GM21529 (cell line): ENCODE data around the gene TRIM71.
"Not testable (repeated sequence)": the region's sequence is repeated elsewhere in the genome, so short reads cannot be mapped to it uniquely, and the experiment has no call there.

Experiments used
- ATAC-seq: cut with Tn5 transposase; IDR thresholded peaks from one replicate; pipeline ENCODE4 v1.9.1; 2021; ENCODE audit not compliant: unreplicated experiment

The TRIM71 gene

DNA sequence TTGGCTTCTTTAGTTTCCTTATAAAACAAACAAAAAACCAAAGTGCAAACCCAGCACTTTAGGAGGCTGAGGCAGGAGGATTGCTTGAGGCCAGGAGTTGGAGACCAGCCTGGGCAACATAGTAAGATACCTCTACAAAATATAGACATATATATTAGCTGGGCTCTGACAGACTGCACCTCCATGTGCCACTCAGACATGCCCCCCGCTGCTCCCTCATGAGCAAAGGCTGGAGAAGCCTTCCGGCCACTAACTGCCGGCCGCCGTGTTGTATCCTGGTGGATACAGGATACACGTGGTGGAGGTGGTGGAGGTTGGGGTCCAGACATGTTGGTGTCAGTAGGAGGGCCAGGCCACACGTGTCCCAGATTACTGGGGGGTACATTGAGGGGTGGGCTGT is 104.3 kb downstream of the TRIM71 start:
- no peak for ATAC-seq

DNA sequence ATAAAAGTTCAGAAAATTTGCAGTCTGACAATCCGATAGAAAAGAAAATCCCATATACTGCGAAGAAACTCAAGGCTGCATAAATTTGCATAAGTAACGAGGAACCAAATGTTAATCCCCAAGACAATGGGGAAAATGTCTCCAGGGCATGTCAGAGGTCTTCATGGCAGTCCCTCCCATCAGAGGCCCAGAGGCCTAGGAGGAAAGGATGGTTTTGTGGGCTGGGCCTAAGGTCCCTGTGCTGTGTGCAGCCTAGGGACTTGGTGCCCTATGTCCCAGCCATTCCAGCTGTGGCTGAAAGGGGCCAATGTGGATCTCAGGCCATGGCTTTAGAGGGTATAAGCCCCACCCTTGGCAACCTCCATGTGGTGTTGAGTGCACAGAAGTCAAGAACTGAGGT is 112.4 kb downstream of the TRIM71 start:
- no peak for ATAC-seq

DNA sequence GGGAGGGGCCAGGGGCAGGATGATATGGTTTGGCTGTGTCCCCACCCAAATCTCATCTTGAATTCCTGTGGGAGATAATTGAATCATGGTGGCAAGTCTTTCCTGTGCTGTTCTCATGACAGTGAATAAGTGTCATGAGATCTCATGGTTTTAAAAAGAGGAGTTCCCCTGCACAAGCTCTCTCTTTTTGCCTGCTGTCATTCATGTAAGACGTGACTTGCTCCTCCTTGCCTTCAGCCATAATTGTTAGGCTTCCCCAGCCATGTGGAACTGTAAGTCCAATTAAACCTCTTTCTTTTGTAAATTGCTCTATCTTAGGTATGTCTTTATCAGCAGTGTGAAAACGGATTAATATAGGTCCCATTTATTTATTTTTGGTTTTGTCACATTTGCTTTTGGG is 113.5 kb downstream of the TRIM71 start:
- not testable (repeated sequence) for ATAC-seq

DNA sequence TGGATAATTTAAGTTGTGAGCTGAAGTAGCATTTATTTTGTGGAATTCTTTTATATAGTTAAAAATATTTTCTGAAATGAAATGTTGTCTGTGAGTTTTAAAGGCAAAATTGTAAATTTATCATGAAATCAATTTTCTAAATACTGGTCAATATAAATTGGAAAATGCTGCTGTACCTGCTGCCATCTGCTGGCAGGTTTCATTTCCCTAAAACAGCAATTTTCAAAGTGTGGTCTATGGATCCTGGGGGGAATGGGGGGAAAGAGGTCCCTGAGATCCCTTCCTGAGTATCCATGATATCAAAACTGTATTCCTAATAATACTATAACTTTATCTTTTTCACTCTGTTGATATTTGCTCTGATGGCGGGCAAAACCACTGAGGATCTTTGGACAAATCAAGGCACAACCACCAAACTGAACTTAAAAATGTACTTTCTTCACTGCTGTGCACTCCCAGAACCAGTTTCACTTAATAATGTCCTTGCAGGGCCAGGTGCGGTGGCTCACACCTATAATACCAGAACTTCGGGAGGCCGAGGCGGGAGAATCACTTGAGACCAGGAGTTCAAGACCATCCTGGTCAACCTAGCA is 116.4 kb downstream of the TRIM71 start:
- no peak for ATAC-seq

DNA sequence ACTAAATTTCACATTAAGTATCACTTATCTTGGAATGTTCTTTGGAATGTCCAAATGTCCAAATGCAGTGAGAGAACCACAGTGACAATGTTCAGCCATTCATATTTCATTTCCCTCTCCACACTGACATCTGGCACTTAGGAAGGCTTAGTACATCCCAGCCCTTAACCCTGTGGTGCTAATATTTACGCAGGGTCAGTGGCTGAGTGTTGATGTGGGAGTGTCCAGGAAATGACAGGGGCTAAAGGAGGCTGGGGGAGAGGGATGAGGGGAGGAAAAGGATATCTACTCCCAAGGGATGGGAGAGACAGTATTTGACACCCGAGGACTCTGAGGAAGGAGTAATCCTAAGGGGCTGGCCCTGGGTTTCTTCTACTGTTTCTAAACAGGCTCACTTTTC is 119.5 kb downstream of the TRIM71 start:
- no peak for ATAC-seq

DNA sequence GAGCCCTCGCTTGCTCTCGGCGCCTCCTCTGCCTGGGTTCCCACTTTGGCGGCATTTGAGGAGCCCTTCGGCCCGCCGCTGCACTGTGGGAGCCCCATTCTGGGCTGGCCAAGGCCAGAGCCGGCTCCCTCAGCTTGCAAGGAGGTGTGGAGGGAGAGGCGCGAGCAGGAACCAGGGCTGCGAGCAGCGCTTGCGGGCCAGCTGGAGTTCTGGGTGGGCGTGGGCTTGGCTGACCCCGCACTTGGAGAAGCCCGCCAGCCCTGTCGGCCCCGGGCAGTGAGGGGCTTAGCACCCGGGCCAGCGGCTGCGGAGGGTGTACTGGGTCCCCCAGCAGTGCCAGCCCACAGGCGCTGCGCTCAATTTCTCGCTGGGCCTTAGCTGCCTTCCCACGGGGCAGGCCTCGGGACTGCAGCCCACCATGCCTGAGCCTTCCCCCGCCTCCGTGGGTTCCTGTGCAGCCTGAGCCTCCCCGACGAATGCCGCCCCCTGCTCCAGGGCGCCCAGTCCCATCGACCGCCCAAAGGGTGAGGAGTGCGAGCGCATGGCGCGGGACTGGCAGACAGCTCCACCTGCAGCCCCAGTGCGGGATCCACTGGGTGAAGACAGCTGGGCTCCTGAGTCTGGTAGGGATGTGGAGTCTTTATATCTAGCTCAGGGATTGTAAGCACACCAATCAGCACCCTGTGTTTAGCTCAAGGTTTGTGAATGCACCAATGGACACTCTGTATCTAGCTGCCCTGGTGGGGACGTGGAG is 121.9 kb downstream of the TRIM71 start:
- ATAC-seq = not testable (repeated sequence)

DNA sequence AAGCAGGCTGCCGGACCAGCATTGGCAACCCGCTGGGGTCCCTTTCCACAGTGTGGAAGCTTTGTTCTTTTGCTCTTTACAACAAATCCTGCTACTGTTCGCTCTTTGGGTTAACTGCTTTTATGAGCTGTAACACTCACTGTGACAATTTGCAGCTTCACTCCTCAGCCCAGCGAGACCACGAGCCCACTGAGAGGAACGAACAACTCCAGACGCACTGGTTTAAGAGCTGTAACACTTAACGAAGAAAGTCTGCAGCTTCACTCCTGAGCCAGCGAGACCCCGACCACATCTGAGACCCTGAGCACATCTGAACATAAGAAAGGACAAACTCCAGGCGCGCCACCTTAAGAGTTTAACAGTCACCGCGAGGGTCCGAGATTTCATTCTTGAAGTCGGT is 122.9 kb downstream of the TRIM71 start:
- ATAC-seq = no peak

DNA sequence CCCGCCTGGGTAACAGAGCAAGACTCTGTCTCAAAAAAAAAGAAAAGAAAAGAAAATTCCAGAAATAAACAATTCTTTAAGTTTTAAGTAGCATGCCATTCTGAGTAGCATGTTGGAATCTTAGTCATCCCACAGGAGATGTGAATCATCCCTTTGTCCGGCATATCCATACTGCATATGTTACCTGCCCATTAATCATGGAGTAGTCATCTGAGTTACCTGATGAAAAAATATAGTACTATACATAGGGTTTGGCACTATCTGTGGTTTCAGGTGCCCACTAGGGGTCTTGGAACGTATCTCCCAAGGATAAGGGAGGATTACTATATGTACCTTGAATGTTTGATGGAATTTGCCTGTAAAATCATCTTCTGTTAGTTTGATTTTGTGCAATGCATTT is 127.3 kb downstream of the TRIM71 start:
- no peak for ATAC-seq

DNA sequence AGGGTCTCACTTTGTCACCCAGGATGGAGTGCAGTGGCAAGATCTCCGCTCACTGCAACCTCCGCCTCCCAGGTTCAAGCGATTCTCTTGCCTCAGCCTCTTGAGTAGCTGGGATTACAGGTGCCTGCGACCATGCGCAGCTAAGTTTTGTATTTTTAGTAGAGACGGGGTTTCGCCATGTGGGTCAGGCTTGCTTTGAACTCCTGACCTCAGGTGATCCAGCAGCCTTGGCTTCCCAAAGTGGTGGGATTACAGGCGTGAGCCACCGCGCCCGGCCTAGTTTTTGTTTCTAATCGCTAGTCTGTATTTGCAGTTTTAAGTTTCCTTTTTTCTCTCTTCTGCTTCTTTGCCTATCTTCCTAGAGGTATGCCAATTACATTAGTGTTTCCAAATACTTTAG is 127.8 kb downstream of the TRIM71 start:
- not testable (repeated sequence) for ATAC-seq

DNA sequence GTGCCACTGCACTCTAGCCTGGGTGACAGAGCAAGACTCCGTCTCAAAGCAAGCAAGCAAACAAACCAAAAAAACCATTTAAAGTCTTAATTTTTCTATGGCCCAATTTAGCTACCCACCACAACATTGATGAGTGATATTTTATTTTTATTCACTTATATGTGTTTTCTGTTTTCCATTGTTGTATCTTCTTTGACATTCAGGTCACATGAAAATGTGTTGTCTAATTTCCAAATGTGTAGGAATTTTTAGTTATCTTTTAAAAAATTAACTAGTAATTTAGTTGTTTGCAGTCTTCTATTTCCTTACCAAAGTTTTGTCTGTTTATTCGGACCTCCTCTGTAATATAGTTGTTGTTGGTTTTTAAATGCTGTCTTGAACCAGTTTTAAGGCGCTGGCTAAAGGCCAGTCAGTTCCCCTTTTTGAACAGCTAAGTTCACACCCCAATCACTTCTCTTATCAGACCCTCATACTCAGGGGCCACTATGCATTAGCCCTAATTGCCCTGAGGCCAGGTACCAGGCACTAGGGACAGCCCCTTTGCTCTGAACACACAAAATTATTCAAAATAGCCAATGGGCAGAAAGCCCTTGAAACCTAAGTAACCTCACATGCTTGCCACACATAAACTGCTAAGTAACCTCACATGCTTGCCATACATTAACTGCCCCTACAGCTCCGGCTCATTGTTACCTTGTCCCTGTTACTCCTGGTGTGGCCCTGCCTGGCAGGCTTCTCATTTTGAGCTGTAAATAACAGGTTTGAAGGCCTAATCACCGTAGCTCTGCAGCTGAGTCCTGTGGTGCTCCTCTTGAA is 129.4 kb downstream of the TRIM71 start:
- peak; percentile 18 for ATAC-seq
